Activated naive CD8-positive, alpha-beta T cell (primary cell): ENCODE data around the gene IRX3.

Source experiments
- H3K27ac Mint-ChIP-seq: one replicate; pipeline ENCODE4 v1.8.0; 2021; ENCODE audit warnings: mixed read lengths
- H3K27me3 Mint-ChIP-seq: one replicate; pipeline ENCODE4 v1.8.0; 2021; ENCODE audit warnings: mixed read lengths
- H3K36me3 Mint-ChIP-seq: one replicate; pipeline ENCODE4 v1.8.0; 2021; ENCODE audit warnings: mixed read lengths
- H3K4me1 Mint-ChIP-seq: one replicate; pipeline ENCODE4 v1.8.0; 2021; ENCODE audit warnings: low read depth, mixed read lengths
- H3K4me3 Mint-ChIP-seq: one replicate; pipeline ENCODE4 v1.8.0; 2021; ENCODE audit warnings: mild to moderate bottlenecking, mixed read lengths
- H3K9me3 Mint-ChIP-seq: one replicate; pipeline ENCODE4 v1.8.0; 2021; ENCODE audit warnings: low read depth, mixed read lengths

Gene IRX3

GRCh38 chr16:54286366-54287130 lies at the start of gene IRX3:
TSS of gene IRX3 (minus strand) at chr16:54286787. CDS start at chr16:54286050, 737 bp downstream.
- Mint-ChIP-seq H3K4me1 (peaks cover 38% of the 10 kb centered on the region), H3K36me3 (no peaks in the 10 kb centered on the region), H3K9me3 (no peaks in the 10 kb centered on the region), H3K4me3 (peak within 1 kb of the TSS; percentile 74), H3K27me3 (peaks cover 30% of the 10 kb centered on the region), H3K27ac (no peak within 1 kb of the TSS)

DNA sequence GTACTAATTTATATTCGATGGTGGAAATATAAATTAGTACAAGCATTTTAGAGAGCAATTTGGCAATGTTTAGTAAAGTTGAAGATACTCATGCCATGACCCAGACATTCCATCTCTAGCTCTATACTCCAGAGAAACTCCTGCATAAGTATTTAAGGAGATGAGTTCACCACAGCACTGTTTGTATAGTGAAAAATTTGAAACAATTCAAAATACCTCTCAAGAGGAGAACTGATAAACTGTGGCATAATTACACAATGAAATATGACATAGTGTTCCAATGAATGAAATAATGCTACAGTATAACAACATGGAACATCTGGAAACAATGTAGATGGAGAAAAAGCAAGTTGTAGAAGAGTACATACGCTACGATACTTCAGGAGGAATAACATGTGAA lies 48.6 kb upstream of the IRX3 start:
- Mint-ChIP-seq H3K4me1 (no peaks in the 10 kb centered on the region), H3K9me3 (peaks cover 3% of the 10 kb centered on the region), H3K36me3 (no peaks in the 10 kb centered on the region), H3K4me3 (no peak overlapping the region), H3K27ac (no peak overlapping the region), H3K27me3 (peaks cover 6% of the 10 kb centered on the region)

GRCh38 chr16:54334208-54334607 lies 47.6 kb upstream of the IRX3 start:
- Mint-ChIP-seq H3K4me1 (no peaks in the 10 kb centered on the region), H3K9me3 (peaks cover under 1% of the 10 kb centered on the region)

DNA sequence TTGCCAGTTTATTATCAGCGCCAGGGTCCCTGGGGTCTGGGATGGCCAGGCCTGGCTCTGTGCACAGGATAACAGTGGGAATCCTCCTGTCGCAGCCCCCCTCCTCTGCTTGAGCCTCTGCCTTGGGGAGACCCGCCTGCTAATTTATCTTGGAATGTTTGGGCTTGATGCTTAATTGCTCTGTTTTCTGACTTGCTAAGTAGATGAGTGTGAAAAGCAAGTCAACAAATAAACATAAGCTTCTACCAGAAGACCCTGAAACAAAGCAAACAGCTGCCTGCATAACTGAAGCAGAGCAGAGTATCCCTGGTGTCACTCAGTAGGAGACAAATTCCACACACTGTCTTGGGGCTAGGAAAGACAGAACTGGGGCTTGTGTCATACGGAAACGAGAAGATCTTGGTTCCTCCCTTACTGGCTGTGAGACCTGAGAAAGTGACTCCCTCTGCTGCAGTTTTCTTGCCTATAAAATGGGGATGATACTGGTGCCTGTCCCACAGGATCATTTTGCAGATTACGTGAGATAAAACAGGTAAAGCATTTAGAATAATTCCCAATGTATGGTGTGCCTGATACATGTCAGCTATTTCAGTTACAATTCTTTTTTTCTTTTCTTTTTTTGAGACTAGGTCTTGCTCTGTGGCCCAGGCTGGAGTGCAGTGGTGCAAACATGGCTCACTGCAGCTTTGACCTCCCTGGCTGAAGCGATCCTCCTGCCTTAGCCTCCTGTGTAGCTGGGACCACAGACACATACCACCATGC lies 44.8 kb upstream of the IRX3 start:
- Mint-ChIP-seq H3K36me3 (no peaks in the 10 kb centered on the region), H3K4me3 (no peak overlapping the region), H3K27me3 (peaks cover 3% of the 10 kb centered on the region), H3K9me3 (no peaks in the 10 kb centered on the region), H3K27ac (no peak overlapping the region), H3K4me1 (no peaks in the 10 kb centered on the region)

More at GRCh38 chr16:54334208-54334607, 47.6 kb upstream of the IRX3 start:
- H3K4me3 Mint-ChIP-seq = no peak overlapping the region
- H3K27me3 Mint-ChIP-seq = peaks cover 4% of the 10 kb centered on the region
- no peaks in the 10 kb centered on the region for H3K36me3 Mint-ChIP-seq
- H3K27ac Mint-ChIP-seq = no peak overlapping the region

DNA sequence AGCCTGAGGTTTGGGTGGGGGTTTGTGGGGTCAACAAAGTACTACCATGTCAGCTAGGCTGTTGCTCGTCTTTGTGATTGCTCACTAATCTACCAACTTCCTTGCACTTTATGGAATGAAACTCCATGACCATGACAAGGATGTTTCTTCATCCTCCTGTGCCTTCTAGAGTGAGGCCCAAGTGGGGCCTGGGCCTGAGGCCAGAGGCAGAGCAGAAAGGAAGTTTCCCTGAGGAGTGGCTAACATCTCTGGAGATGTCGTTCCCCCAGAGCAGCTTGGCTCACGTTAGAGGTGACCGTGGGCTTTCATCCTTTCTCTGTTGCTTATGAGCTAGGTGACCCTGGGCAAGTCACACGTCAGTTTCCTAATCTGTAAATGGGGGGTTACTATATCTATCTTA lies 41.0 kb upstream of the IRX3 start:
- no peaks in the 10 kb centered on the region for H3K27me3 Mint-ChIP-seq
- no peak overlapping the region for H3K4me3 Mint-ChIP-seq
- H3K27ac Mint-ChIP-seq = no peak overlapping the region
- no peaks in the 10 kb centered on the region for H3K9me3 Mint-ChIP-seq
- no peaks in the 10 kb centered on the region for H3K4me1 Mint-ChIP-seq
- no peaks in the 10 kb centered on the region for H3K36me3 Mint-ChIP-seq

DNA sequence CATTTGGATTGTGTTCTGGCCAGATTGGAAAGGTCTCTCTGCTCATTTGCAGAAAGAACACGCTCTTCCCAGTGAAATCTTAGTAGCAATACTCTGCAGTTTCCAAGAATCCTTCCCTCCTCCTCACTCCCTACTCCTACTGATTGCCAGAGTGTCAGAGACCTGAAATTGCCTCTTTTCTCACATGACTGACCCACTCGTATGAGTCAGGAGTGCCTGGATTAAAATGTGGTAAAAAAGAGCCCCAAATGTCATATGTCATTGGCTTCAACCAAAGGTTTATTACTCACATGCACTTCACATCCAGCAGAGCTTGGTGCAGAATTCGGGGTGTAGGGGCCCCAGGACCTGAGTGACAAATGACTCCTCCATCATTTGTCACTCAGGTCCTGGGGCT lies 39.7 kb upstream of the IRX3 start:
- H3K4me3 Mint-ChIP-seq = no peak overlapping the region
- H3K9me3 Mint-ChIP-seq = no peaks in the 10 kb centered on the region
- no peaks in the 10 kb centered on the region for H3K36me3 Mint-ChIP-seq
- H3K27ac Mint-ChIP-seq = no peak overlapping the region
- no peaks in the 10 kb centered on the region for H3K27me3 Mint-ChIP-seq
- H3K4me1 Mint-ChIP-seq = no peaks in the 10 kb centered on the region

DNA sequence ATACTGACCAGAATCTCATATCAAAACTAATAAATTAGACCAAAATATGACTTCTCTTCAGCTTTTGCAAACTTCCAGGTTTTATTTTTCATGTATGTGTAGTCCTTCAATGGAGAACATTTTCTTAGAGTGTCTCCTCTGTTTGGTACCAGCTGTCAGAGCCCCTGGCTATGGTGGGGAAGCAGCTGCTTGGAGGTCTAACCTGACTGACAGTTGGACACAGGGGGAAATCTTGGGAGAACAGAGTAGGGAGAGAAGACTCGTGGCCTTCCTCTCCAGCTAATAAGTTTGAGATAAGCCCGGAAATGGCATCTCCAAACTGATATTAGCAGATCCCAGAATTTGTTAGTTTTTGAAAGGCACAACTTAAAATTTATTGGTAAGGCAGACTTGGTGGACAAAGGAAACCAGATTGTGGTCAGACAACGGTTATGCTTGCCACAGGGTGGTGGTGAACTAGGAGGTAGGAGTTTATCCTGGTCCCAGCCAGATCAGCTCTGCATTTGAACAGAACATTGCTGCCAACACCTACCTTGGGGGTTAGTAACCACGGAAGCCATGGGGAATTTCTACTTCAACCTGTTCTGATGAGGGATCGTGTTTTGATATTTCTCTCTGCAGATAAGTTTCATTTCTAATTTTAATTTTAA lies 39.2 kb upstream of the IRX3 start:
- H3K9me3 Mint-ChIP-seq = no peaks in the 10 kb centered on the region
- H3K36me3 Mint-ChIP-seq = no peaks in the 10 kb centered on the region
- no peaks in the 10 kb centered on the region for H3K4me1 Mint-ChIP-seq
- no peak overlapping the region for H3K27ac Mint-ChIP-seq
- H3K27me3 Mint-ChIP-seq = no peaks in the 10 kb centered on the region
- H3K4me3 Mint-ChIP-seq = no peak overlapping the region

DNA sequence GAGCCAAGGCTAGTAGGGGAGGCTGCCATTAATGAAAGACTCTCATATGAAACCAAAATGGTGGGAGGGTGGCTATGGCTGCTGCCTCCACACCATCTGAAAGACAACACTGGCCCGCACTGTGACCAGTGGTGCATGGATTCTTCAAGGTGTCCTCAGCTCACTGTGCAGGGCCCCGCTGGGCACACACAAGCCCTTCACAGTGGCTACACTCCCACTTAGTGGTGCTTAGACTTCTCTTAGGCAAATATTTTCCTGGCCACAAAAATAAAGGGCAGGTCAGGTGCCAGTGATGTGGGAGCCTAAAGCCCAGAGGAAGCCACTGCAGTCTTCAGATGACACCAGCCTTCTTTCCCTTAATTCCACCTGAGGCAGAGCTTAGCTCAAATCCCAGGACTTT lies 38.1 kb upstream of the IRX3 start:
- Mint-ChIP-seq H3K27ac (no peak overlapping the region), H3K27me3 (no peaks in the 10 kb centered on the region), H3K4me1 (no peaks in the 10 kb centered on the region), H3K36me3 (no peaks in the 10 kb centered on the region), H3K9me3 (no peaks in the 10 kb centered on the region), H3K4me3 (no peak overlapping the region)

DNA sequence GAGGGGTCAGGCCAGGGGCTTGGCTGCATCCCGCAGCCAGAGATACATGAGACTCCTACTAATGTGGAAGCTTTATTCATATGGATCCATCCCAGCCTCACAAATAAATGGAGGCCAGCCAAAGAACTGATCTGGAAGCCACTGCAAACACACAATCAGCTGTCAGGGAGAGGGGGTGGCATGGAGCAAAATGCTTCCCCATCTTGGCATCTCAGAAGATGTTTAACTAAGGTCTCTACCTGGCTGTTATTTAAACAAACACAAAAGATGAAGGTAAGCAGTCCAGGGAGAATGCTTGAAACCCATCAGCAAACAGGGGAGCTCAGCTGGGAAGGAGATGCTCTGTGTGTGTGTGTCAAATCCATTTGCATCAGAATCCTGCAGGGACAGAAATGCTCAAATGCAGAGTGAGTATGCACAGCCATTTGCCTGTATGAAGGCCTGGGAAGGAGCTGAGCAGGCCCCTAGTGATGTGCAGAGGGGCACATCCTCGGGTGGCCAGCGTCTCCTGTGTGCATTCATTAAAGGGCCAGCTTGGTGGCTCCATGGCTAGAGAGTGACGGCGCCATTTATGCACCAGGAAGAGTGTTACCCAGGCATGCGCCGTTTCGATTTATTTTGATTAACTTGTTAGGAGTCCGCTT lies 34.2 kb upstream of the IRX3 start:
- Mint-ChIP-seq H3K36me3 (no peaks in the 10 kb centered on the region), H3K9me3 (no peaks in the 10 kb centered on the region), H3K27me3 (no peaks in the 10 kb centered on the region), H3K4me3 (no peak overlapping the region), H3K27ac (no peak overlapping the region), H3K4me1 (no peaks in the 10 kb centered on the region)

DNA sequence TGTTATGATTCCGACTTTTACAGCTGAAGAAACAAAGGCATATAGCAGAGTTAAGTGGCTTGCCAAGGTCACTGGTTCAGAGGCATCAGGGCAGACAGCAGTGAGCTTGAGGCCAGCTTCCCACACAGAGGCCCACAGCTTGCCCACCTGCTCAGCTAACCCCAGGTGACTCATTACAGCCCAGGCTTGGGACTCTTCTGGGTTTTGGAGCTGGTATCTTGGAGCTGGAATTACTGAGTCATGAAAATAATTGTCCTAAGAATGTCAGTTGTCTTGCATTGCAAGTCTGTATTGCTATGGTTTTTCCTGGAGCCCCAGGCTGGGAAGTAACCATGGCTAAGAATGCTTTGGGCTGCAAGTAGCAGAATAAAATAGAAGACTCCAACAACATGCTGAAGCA lies 32.4 kb upstream of the IRX3 start:
- no peaks in the 10 kb centered on the region for H3K4me1 Mint-ChIP-seq
- H3K27ac Mint-ChIP-seq = no peak overlapping the region
- H3K9me3 Mint-ChIP-seq = no peaks in the 10 kb centered on the region
- no peaks in the 10 kb centered on the region for H3K27me3 Mint-ChIP-seq
- H3K4me3 Mint-ChIP-seq = no peak overlapping the region
- H3K36me3 Mint-ChIP-seq = no peaks in the 10 kb centered on the region

- Mint-ChIP-seq H3K27ac (no peak overlapping the region), H3K4me3 (no peak overlapping the region), H3K36me3 (no peaks in the 10 kb centered on the region), H3K27me3 (no peaks in the 10 kb centered on the region), H3K9me3 (no peaks in the 10 kb centered on the region), H3K4me1 (no peaks in the 10 kb centered on the region)
Observed at GRCh38 chr16:54317101-54317611, 30.6 kb upstream of the IRX3 start.

DNA sequence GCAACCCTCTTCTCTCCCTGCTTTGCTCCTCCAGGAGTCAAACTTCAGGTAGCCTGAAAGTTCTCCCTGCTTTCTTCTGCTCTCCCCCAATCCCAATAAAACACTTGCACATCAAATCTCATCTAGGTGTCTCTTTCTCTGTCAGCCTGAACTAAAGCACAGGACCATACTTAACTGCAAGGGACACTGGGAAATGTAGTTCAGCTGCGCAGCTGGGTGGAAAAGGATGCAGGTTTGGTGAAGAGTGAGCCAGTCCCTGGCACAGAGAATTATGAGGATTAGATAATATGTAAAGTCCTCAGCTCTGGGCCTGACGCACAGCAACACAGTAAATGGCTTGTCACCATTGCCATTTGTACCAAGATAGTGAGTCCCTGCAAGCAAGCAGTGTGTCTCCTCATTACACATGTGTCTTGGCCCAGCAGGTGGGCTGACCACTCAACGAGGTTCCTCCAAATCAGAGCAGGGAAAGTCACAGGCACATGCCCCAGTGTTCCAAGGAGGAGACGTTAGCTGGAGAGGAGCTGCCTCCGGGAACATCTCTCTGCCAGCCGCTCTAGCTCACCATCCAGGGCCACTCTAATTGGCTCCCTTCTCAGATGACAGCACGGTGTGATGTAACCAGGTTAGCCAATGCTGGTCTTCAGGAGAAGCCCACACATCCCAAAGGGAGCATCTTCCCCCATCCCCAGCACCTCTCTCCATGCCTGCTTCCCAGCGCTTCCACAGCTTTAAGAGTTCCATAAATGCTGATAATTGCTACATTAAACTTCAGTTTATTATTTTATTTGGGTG lies 29.7 kb upstream of the IRX3 start:
- H3K4me3 Mint-ChIP-seq = no peak overlapping the region
- no peaks in the 10 kb centered on the region for H3K36me3 Mint-ChIP-seq
- no peak overlapping the region for H3K27ac Mint-ChIP-seq
- H3K27me3 Mint-ChIP-seq = no peaks in the 10 kb centered on the region
- H3K4me1 Mint-ChIP-seq = no peaks in the 10 kb centered on the region
- no peaks in the 10 kb centered on the region for H3K9me3 Mint-ChIP-seq

DNA sequence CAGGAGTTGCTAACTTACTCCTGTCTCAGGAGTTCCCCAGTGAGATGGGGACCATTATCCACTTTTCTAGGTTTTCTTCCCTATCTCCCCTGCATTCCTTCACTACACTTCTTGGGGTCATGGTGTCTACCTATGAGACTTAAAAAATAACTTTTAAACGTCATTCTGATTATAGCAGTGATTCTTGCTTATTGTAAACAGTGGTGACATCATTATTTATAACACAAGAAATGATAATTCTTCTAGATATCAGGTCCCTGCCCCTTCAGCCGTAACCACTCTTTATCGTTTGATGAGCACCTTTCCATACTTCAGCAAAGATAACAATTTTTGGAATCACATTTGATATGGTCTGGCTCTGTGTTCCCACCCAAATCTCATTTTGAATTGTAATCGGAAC lies 27.2 kb upstream of the IRX3 start:
- Mint-ChIP-seq H3K4me1 (no peaks in the 10 kb centered on the region), H3K9me3 (no peaks in the 10 kb centered on the region), H3K4me3 (no peak overlapping the region), H3K27me3 (no peaks in the 10 kb centered on the region), H3K36me3 (no peaks in the 10 kb centered on the region), H3K27ac (no peak overlapping the region)

GRCh38 chr16:54312502-54312991 lies 26.0 kb upstream of the IRX3 start:
- H3K4me3 Mint-ChIP-seq = no peak overlapping the region
- H3K9me3 Mint-ChIP-seq = no peaks in the 10 kb centered on the region
- no peak overlapping the region for H3K27ac Mint-ChIP-seq
- H3K27me3 Mint-ChIP-seq = no peaks in the 10 kb centered on the region
- no peaks in the 10 kb centered on the region for H3K4me1 Mint-ChIP-seq
- H3K36me3 Mint-ChIP-seq = no peaks in the 10 kb centered on the region
